Epithelial cell of esophagus (primary cell): ENCODE measurements around the gene MELK.
"Not testable (repeated sequence)": the region's sequence is repeated elsewhere in the genome, so short reads cannot be mapped to it uniquely, and the experiment has no call there.

ENCODE experiments used
- DNase-seq: peaks from one replicate; pipeline ENCODE4 v3.0.0; 2010; ENCODE audit warnings: low read depth
- H3K4me3 ChIP-seq: 2 replicates; pipeline ENCODE4 v1.5.1; 2011; ENCODE audit warnings: mild to moderate bottlenecking, low read length, control low read depth
- CTCF ChIP-seq: IDR thresholded peaks from 2 replicates; pipeline ENCODE4 v1.5.1; 2011; ENCODE audit warnings: low read depth, mild to moderate bottlenecking, low read length, control low read depth, inconsistent platforms; ENCODE audit not compliant: insufficient read depth; ENCODE audit errors: missing control alignments

MELK gene

GRCh38 chr9:36572515-36573418 is at the start of gene MELK:
TSS of gene MELK (plus strand) at chr9:36572895. CDS start at chr9:36581682, 8,787 bp downstream.
- DNase-seq, result peak; percentile 84
- H3K4me3 ChIP-seq, result peak within 1 kb of the TSS; percentile 78
- TF ChIP-seq CTCF, result no peak

- DNase-seq, result no peak
- H3K4me3 ChIP-seq, result no peak overlapping the region
- TF ChIP-seq CTCF, result no peak
These were observed 42.5 kb upstream of the MELK start for GRCh38 chr9:36530224-36530623.

- DNase-seq, result no peak
- no peak overlapping the region for H3K4me3 ChIP-seq
- no peak for TF ChIP-seq CTCF
These were observed 40.3 kb upstream of the MELK start for GRCh38 chr9:36532353-36532752.

- not testable (repeated sequence) for DNase-seq, H3K4me3 ChIP-seq
These were observed 39.0 kb upstream of the MELK start for GRCh38 chr9:36533726-36534125.

- DNase-seq, result no peak
- H3K4me3 ChIP-seq, result no peak overlapping the region
- no peak for TF ChIP-seq CTCF
These were observed 37.6 kb upstream of the MELK start for GRCh38 chr9:36535107-36535506.

- H3K4me3 ChIP-seq, result no peak overlapping the region
- no peak for TF ChIP-seq CTCF
- DNase-seq, result no peak
These were observed 34.8 kb upstream of the MELK start for GRCh38 chr9:36537861-36538260.

GRCh38 chr9:36542355-36542754 is 30.3 kb upstream of the MELK start:
- no peak for TF ChIP-seq CTCF
- no peak overlapping the region for H3K4me3 ChIP-seq
- no peak for DNase-seq
